Embryonic facial prominence (tissue), 1 donor: ENCODE data around the gene MTHFD1L.
"Not testable (repeated sequence)": the region's sequence is repeated elsewhere in the genome, so short reads cannot be mapped to it uniquely, and the experiment has no call there.

Experiments
- DNase-seq: peaks from one replicate; pipeline ENCODE4 v3.0.0-alpha.2; 2016; ENCODE audit errors: extremely low spot score

Gene MTHFD1L

DNA sequence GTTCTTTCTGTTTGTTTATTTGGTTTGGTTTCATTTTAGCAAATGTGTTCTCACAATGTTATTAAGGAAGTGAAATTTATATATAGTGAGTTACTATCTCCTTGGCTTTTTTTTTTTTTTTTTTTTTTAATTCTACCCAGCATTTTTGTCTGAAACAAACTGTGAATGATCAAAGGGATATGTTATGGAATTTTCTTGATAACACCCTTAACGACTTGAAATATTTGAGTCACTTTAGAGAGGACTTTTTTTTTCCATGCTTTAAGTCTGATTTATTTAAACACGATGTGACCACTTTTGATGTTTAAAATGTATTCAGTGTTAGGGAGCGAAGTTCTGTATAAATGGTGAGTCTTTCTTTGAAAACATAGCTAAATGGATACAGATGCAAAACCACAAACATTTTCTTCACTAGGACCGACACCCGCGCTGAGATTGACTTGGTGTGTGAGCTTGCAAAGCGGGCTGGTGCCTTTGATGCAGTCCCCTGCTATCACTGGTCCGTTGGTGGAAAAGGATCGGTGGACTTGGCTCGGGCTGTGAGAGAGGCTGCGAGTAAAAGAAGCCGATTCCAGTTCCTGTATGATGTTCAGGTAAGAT is 149.7 kb downstream of the MTHFD1L start:
- no peak for DNase-seq

DNA sequence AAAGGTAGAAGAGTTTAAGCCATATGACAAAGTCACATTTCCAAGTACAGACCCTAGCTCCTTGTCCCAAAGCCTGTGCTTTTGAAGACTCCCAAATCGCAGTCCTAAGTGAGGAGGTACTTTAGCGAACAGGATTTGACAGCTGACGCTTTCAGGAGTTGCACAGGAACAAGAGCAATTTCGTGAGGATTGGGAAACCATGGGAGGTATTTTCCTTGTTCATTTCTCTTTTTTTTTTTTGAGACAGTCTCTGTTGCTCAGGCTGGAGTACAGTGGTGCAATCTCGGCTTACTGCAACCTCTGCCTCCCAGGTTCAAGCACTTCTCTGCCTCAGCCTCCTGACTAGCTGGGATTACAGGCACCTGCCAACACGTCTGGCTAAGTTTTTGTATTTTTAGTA is 150.6 kb downstream of the MTHFD1L start:
- no peak for DNase-seq

DNA sequence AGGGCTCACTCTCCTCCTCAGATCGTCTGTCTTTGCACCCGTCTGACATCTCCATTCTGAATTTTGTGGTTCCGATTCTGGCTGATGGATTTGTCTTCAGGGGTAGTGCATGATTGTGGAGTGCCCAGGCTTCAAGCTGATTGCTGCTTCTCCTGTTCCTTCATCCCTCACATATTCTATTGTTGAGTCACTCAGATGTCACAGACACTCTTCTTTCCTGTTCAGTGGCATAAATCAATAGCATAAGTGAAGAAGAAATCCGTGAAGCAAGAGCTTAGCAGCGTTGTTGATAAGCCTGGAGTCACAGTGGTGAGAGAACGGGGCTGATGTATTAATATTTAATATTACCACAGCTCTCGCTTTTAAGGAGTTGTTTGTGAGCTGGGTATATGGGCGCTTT is 152.5 kb downstream of the MTHFD1L start:
- no peak for DNase-seq

DNA sequence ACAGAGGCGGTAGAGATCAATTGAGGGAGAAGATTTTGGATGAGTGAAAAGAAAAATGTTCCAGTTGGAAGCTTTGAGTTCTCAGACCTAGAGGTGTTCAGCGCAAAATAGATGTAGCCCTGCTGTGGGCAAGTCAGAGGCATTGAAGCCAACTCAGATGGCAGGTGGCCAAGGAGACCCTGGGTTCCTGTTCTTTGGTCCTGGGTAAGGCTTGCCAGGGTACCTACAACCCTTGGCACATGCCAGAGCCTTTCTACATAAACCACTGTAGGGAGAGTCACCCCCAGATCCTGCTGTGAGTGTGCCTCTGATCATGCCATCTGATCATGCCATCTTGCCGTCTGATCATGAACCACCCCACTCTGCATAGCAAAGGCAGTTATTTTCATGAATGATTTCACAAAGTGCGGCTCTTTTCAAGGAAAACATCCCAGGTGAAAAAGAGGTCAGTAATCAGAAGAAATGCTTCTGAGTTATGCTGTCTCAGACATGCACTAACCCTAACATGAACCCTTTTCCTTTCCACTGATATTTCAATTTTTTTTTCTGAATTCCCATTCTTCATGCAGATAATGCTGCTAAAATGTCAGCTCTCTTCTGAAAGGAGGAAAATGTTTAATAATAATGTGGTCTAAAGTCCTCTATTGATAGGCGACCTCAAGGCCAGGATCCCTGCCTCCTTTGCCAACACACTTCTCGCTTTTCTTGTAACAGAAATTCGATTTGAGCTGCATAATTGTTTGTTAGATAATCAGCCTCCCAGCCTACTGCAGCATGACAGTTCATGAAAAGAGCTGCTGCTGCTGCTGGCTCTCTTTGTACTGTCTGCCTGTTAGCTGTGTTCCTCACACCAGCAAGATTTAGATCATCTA is 153.6 kb downstream of the MTHFD1L start:
- DNase-seq = no peak

DNA sequence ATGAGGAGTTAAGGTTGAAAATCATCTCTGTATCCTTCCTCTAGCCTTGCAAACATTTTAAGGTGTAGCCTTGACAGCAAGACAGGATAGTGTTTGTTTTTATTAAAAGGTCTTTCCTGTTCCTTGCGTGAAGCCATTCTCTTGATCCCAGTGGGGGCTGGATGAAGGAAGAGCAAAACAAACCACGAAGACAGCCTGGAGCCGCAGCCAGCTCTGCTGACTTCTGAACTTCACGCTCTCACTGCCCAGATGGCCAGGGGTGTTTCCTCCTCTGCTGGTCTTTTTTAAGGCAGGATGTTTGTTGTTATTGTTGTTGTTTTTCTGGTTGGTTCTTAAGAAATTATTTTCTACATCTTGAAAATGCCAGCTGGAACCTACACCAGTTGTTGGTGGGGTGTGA is 156.4 kb downstream of the MTHFD1L start:
- no peak for DNase-seq

DNA sequence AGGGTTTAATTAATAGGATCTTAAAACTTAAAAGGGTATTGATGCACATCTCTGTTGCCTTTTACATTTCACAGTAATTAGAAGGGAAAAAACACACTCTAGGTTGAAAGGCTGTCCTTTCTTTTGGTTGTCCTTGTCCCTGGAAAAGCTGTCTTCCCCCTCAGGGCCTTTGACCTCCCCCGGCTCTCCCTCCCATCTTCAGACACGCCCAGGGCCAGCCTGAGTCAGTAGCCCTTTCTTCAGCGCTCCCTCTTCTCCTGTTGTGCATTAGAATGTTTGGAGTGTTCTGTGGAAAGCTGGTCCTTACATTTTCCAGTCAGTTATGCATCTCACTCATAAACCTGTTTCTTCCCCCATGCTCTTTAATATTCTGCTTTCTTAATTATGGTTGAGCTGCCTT is 157.0 kb downstream of the MTHFD1L start:
- no peak for DNase-seq

DNA sequence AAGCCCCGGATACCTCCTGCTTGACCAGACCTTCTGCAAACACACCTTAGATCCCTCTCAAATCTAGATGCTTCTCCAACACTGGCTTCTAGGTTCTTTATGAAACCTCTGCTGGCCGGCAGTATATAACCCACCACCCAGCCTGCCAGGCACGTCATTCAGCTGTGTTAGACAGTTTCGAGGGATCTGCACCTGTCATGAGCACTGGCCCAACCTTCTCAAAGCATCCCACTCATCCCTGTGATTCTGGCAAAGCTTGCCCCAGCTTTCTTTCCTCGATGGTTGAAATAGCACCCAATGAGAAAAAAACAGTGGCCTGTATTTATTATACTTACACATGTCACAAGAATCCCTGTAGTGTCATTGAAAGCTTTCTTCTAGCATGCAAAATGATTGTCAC is 157.8 kb downstream of the MTHFD1L start:
- no peak for DNase-seq

DNA sequence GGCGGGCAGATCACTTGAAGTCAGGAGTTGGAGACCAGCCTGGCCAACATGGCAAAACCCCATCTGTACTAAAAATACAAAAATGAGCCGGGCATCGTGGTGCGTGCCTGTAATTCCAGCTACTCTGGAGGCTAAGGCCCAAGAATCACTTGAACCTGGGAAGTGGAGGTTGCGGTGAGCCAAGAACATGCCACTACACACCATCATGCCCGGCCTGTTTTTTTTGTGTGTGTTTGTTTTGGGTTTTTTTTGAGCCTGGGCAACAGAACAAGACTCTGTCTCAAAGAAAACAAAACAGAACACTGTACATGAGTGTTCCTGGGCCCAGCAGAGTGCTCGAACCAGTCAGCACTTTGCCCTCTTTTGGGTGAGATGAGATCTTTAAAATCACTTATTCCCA is 159.1 kb downstream of the MTHFD1L start:
- DNase-seq = no peak

DNA sequence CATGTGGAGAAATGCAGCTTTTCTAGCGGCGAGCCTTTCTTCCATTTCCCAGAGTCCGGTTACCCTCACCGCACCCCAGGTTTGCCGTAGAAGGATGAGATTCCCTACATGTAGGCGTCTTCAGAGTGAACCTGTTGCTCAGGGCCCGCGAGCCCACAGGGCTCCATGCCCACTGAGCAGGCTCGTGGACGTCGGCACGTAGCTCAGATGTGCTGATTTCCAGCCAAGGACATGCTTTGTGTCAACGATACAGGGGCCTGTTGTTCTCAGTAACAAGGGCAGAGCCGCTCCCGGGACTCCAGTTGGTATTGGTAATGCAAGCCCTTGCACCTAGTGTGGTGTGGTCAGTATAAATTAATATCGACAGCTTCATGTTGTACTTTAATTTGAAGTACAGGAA is 159.6 kb downstream of the MTHFD1L start:
- no peak for DNase-seq

DNA sequence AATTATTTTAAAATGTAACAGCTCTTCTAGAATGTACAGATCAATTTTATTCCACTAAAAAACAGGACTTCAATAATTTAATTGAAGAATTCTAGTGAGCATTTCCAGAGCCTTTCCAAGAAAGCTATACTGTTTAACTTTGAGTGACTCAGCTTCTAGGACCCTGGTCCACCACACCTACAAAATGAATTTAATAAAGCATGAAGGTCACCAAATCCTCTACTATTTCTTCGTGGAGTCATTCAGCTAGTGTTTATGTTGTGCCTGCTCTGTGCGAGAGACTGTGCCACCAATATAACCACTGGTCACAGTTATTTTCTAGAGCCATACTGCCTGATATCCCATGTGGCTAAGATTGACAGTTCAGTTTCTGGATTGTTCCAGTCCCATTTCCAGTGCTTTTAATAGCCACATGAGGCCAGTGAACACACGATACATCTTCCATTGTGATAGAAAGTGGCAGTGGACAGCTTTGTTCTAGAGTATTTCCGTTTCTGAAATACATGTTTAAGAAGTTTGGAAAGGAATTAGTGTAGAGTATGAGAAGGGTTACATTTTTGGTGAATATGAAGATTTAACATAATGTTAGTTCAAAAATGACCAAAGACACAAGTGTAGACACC is 160.7 kb downstream of the MTHFD1L start:
- DNase-seq = no peak

DNA sequence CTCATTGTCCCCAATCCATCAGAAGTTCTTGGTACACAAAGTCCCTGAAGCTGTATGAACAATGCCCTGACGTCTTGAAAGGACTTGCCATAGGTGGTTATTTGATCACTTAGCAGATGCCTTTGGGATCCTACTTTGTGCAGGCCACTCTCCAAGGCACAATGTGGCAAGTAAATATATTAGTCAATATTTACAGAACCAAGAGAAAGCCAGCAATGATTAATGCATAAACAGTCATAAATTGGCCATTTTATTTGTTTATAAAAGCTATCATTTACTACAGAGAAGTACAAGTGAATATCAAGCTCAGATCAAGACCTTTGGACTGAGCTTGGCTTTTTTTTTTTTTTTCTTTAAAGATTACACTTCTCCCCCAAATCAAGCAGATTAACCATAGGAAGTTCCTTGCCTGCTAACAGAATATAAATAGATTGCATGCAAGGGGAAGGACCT is 161.8 kb downstream of the MTHFD1L start:
- no peak for DNase-seq

DNA sequence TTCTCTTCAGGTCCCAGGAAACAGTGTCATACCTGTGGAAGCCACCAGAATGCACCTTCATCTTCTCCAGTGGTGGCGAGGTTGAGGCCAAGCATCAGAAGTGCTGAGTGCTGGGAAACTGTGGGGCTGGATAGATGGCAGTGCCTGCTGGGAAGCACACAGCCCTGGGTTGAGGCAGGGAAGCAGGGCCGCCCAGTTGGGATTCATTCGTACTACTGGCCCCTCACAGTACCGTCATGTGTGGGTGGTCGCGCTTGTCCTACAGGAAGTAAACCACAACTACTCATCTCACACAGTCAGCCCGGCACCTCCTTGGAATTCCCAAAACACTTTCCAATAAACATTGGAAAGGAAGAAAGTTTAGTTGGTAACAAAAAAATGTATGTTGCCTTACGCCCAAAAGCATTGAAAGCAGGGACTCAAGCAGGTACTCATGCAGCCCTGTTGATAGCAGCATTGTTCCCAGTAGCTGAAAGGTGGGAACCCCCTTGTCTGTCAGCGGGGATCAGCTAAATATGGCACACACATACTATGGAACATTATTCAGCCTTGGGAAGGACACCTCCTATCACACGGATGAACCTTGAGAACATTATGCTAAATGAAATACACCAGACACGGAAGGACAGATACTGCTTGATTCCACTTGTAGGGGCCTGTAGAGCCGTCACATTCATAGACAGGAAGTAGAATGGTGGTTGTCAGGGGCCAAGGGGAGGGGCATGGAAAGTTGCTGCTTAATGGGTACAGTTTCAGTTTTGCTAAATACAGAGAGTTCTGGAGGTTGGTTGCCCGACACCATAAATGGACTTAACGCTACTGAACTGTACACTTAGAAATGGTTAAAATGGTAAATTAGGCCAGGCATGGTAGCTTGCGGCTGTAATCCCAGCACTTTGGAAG is 162.7 kb downstream of the MTHFD1L start:
- no peak for DNase-seq

DNA sequence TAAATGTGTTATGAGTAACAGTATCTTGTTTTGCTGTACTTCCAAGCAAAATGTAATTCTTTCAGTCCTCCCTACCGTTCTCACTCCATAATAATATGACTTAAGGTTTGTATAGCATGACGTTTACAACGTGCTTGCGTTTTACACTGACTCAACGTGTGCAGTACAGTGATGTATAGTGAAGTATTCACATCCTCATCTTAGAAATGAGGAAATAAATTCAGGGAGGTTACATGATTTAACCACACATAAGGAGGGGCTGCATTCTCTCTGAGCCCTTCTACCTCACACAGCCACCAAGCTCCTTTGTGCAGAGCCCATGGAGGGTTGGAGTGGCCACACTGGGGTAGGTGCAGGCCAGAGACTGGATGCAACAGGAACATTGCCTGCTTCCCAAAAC is 164.5 kb downstream of the MTHFD1L start:
- no peak for DNase-seq

DNA sequence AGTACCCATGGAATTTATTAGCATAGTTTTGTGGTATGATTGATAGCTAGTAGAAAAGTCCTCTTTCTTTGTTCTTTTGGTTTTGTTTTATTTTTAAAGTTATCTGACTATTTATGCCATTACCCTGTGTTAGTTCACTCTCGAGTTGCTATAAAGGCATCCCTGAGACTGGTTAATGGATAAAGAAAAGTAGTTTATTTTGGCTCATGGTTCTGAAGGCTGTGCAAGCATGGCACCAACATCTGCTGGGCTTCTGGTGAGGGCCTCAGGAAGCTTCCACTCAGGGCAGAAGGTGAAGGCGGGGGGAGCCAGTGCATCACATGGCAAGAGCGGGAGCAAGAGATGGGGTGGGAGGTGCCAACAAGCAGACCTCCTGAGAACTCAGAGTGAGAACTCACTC is 166.5 kb downstream of the MTHFD1L start:
- no peak for DNase-seq

DNA sequence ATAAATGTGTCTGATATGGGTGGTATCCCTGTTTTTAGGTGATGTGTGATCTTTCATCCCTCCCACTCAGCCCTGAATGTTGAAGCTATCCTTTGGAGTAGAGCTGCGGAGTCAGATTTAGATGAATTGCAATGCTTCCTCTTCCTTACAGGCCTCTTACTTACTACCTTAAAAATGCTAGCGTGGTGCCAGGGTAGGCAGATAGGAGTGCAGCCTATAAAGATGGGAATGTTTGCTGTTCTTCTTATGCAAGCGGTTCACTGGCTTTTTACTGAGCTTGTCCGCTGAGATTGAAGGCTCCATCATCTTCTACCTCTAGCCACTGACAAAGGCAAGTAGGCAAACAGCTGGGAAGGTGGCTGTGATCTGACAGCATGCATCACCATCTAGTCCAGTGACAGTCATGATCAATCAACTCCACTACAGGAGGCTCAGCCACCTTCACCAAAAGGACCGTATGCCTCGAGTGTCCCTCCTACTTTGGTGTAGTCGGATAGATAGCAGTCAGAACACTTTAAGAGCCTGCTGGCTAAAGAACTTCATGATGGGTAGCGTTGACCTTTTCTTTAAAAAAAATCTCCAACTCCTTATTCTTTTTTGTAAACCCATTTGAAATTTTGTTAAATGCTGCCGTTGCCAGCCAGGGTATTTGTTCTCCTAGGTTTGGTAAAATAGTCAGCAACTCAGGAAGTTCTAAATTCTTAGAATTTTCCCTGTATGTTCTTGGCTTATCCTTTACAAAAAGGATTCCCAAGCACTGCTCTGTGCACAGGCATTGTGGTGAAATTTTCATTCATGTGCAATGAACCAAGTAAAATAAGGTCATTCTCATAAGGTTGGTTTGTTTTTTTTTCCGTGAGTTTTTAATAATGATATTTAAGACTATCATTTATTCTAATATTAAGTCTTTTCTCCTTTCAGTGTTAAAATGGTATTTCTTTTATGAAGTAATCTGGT is 169.6 kb downstream of the MTHFD1L start:
- no peak for DNase-seq

DNA sequence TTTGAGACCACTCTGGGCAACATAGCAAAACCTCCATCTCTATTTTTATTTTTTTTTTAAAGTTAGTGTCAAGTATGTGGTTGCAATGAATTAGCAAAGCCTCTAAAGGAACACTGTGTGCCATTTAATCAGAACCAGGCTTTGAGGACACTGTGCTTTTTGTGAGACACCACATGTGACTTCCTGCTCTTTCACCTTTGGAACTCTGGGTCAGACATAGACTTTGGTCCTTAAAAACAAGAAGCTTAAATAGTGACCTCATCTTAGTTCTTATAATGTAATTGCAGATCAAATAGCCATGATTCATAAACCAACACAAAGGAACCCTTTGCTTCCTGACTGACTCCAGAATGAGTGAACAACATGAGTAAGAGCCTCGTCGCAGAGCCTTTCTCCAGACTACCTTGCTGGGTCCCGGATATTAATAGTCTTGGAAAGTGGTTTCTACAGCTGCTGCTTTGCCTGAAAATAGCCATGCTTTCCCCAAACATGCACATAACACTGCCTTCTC is 170.8 kb downstream of the MTHFD1L start:
- not testable (repeated sequence) for DNase-seq

DNA sequence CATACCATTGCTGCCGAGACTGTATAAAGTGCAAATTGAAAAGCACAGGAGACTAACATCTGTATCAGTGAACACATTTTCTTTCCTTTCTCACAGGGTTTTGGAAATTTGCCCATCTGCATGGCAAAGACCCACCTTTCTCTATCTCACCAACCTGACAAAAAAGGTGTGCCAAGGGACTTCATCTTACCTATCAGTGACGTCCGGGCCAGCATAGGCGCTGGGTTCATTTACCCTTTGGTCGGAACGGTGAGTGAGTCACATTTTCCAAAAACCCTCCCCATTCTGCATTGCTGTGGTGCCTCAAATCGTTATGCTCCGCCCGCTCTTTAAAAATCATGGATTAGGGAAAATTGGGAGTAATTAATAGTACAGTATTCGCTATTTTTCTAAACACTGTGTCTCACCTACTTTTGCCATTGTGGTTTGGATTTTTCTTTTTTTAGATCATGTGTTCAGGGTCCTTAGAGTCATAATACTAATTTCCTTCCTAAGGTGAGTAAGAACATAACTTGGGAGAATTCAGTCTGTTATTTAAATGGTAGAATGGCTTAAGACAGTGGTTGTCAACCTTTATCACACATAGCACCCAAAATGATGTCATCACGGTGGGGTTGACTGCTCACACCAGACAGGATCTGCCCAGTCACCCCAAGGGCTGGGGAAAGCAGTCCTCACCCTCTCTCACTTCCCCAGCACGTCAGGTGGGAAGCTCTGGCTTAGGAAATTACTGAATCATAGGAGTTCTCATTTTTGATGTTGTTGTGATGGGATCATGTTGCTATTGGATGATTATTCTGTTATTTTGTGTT is 171.6 kb downstream of the MTHFD1L start:
- DNase-seq = no peak

DNA sequence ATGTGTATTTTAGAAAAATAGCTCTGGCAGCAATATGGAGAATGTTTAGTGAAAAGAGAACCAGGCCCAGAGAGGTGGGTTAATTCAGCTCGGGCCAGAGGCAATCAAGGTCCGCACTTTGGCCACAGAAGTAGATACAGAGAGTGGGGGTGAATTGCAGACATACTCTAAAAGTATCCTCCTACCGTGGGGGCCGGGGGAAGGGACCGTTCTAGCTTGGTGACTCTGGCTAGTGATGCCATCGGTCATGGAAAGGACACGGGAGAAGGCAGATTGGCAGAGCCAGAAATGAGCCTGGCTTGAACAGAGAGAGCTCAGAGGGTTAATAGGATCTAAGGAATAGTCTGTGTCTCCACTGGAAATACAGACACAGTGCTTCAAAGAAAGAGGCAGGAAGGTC is 173.1 kb downstream of the MTHFD1L start:
- DNase-seq = no peak

DNA sequence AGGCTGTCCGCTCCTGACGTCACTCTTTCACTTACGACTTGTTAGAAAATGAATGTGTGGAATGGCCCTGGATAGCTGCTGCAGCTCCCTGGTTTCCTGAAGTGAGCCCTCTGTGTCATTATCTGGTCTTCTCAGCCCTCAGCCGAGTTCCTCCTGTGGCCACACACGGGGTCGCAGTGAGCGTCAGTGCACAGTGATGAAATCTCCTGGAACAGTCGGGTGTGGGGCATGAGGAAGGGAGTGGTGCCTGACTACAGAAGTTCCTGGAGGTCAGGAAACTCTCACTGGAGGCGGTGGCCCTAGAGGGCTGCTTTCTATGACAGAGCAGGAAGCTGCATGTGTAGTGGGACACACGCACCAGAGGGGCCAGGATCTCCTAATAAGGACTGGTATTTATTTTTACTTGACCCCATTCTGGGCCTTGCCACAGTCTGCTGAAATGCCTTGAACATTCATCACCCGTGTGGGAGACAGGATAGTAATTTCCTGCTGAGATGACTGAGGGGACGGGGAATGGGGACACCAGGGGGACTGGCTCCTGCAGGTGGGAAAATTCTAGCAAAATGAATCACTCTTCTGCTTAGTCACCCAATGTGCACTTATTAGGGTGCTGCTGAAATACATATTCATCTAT is 175.5 kb downstream of the MTHFD1L start:
- DNase-seq = not testable (repeated sequence)
